Measurements from ENCODE around the gene PPARGC1A.

Gene PPARGC1A

DNA sequence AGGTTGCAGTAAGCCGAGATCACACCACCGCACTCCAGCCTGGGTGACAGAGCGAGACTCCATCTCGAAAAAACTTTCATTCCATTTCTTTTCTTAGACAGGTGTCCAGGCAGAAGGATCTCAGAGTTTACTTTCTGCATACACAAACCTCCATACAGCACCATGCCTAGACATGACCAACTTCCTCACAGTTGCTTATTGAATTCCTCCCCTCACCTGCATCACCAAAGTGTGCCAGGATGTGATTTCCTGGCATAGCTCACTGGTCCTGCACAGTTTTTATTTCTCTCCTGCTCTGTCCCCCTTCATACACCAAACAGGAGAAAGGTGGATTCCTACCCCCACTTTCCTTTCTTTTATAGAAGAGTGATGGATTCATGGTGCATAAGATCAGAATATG, 34.7 kb upstream of the PPARGC1A start:
- no peaks in the 10 kb centered on the region for H3K36me3 ChIP-seq (ENCODE audit: control insufficient read depth, insufficient read depth, low read length)
- no peak overlapping the region for H3K27ac ChIP-seq (ENCODE audit: low read length)
- no CpG with 5 or more reads among the region's 4 CpGs for WGBS (ENCODE audit: insufficient coverage, insufficient read length)
- H3K27me3 ChIP-seq (ENCODE audit: control insufficient read depth, insufficient read depth, low read length): no peaks in the 10 kb centered on the region
- no peak for DNase-seq (ENCODE audit: low read depth, low spot score)
- H3K4me3 ChIP-seq (ENCODE audit: low read length): no peak overlapping the region
- 0 out of 2 replicates have a peak, but pooled peaks cover 1% of the 10 kb centered on the region for H3K4me1 ChIP-seq (ENCODE audit: control insufficient read depth, insufficient read depth, low read length)
- H3K9me3 ChIP-seq (ENCODE audit: control insufficient read depth, insufficient read depth, low read length): no peaks in the 10 kb centered on the region

DNA sequence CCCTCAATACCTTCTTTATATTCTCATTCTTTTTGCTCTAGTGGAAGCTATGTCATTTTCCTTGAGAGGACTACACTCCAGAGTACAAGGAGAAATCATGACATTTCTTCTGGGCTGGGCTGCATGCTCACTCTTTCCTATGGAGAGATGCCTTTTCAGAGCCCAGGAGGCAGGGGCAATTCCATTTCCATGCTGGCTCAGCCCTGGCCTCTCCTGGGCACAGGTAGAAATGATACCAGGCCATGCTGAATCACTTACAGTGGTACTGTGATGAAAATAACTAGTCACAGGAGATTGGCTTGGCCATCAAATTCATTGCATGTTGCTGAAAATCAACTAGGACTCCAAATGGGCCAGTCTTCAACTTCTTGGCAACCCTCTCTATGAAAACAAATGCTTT, 34.0 kb upstream of the PPARGC1A start:
- Histone ChIP-seq H3K9me3 (ENCODE audit: control insufficient read depth, insufficient read depth, low read length) (no peaks in the 10 kb centered on the region), H3K4me1 (ENCODE audit: control insufficient read depth, insufficient read depth, low read length) (no peaks in the 10 kb centered on the region), H3K36me3 (ENCODE audit: control insufficient read depth, insufficient read depth, low read length) (no peaks in the 10 kb centered on the region), H3K27ac (ENCODE audit: low read length) (no peak overlapping the region), H3K27me3 (ENCODE audit: control insufficient read depth, insufficient read depth, low read length) (no peaks in the 10 kb centered on the region), H3K4me3 (ENCODE audit: low read length) (no peak overlapping the region)
- no peak for DNase-seq (ENCODE audit: low read depth, low spot score)

DNA sequence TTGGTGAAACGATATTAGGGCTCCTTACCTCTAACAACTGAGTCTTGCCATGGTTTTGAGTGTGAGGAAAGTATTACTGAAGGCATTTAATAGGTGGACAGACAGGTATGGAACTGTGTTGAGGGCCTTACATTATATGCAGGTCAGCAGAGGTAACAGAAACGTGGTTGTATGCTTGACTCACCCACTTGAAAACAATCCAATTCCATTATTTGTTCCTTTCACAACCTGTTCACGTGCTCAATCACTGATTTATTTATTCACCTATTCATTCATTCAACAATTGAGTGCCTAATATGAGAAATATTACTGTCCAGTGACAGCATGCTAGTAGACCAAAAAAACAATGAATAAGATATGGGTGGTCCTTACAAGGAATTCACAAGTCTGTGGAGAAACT, 33.3 kb upstream of the PPARGC1A start:
- Histone ChIP-seq H3K36me3 (ENCODE audit: control insufficient read depth, insufficient read depth, low read length) (no peaks in the 10 kb centered on the region), H3K4me3 (ENCODE audit: low read length) (no peak overlapping the region), H3K4me1 (ENCODE audit: control insufficient read depth, insufficient read depth, low read length) (no peaks in the 10 kb centered on the region), H3K27me3 (ENCODE audit: control insufficient read depth, insufficient read depth, low read length) (no peaks in the 10 kb centered on the region), H3K27ac (ENCODE audit: low read length) (no peak overlapping the region), H3K9me3 (ENCODE audit: control insufficient read depth, insufficient read depth, low read length) (no peaks in the 10 kb centered on the region)
- WGBS (ENCODE audit: insufficient coverage, insufficient read length): no CpG with 5 or more reads among the region's 3 CpGs
- DNase-seq (ENCODE audit: low read depth, low spot score): no peak

DNA sequence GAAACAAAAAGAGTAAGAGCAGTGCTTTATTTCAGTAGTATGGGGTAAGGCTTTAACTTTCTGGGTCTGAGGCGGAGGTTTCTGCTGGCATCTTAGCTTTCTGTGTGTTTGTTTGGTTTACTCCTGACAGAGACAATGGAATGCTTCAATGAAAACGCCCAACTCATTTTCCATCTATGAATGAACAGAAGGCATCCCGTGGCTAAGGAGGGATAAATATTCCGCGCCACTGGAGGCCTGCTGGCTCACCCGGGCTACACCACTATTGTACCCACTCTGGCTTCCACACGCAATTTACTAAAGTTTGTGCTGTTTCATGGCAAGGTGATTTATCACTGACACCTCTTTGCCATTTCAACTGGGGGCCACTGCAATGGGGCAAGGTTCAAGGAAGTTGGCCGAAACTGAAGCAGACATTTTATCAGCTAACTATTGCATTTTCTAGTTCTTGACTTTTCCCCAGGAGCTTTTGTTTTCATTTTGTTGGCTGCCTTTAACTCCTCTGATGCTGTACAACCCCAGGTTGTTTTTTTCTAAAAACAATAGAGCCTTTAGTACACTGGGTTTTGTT, 32.8 kb upstream of the PPARGC1A start:
- Histone ChIP-seq H3K4me3 (ENCODE audit: low read length) (no peak overlapping the region), H3K36me3 (ENCODE audit: control insufficient read depth, insufficient read depth, low read length) (no peaks in the 10 kb centered on the region), H3K4me1 (ENCODE audit: control insufficient read depth, insufficient read depth, low read length) (no peaks in the 10 kb centered on the region), H3K27me3 (ENCODE audit: control insufficient read depth, insufficient read depth, low read length) (no peaks in the 10 kb centered on the region), H3K9me3 (ENCODE audit: control insufficient read depth, insufficient read depth, low read length) (no peaks in the 10 kb centered on the region), H3K27ac (ENCODE audit: low read length) (no peak overlapping the region)
- WGBS (ENCODE audit: insufficient coverage, insufficient read length): no CpG with 5 or more reads among the region's 8 CpGs
- DNase-seq (ENCODE audit: low read depth, low spot score): no peak

DNA sequence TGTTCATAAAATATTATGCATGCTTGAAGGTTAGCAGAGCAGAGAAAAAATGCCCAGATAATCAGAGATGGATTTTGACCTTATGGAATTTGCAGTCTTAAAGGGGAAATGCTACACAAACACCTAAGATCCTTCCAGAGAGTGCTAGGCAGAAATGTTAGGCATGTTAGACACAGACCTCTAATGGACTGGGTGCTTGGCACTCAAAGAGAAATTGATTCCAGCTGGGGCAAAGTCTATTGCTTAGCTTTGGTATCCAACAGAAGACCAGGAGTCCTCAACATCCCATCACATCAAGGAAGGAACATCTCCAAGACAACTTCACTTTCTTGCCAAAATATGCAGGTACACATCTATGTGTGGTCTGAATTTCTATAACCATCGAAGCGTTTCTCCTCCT, 32.2 kb upstream of the PPARGC1A start:
- Histone ChIP-seq H3K27ac (ENCODE audit: low read length) (no peak overlapping the region), H3K27me3 (ENCODE audit: control insufficient read depth, insufficient read depth, low read length) (no peaks in the 10 kb centered on the region), H3K4me1 (ENCODE audit: control insufficient read depth, insufficient read depth, low read length) (no peaks in the 10 kb centered on the region), H3K36me3 (ENCODE audit: control insufficient read depth, insufficient read depth, low read length) (no peaks in the 10 kb centered on the region), H3K4me3 (ENCODE audit: low read length) (no peak overlapping the region), H3K9me3 (ENCODE audit: control insufficient read depth, insufficient read depth, low read length) (no peaks in the 10 kb centered on the region)
- DNase-seq (ENCODE audit: low read depth, low spot score): no peak
- no CpG with 5 or more reads among the region's 2 CpGs for WGBS (ENCODE audit: insufficient coverage, insufficient read length)

DNA sequence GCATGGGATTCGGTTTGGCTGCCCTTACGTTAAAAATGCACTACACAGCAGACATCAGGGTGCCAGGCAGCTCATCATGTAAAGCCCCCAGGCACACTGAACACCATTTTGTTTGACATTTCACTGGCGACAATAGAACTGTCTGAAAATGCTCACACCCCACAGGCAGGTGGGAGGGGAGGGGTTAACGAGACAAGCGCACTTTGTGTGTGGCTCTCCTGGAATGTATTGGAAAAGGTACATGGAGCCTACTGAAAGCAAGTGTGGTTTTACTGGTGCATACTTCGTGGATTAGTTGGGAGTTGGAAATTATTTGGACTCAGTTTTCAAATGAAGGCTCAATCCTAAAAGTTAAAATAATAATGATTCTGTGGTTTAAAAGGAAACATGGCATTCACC, 31.6 kb upstream of the PPARGC1A start:
- WGBS (ENCODE audit: insufficient coverage, insufficient read length): no CpG with 5 or more reads among the region's 6 CpGs
- no peak overlapping the region for H3K27ac ChIP-seq (ENCODE audit: low read length)

DNA sequence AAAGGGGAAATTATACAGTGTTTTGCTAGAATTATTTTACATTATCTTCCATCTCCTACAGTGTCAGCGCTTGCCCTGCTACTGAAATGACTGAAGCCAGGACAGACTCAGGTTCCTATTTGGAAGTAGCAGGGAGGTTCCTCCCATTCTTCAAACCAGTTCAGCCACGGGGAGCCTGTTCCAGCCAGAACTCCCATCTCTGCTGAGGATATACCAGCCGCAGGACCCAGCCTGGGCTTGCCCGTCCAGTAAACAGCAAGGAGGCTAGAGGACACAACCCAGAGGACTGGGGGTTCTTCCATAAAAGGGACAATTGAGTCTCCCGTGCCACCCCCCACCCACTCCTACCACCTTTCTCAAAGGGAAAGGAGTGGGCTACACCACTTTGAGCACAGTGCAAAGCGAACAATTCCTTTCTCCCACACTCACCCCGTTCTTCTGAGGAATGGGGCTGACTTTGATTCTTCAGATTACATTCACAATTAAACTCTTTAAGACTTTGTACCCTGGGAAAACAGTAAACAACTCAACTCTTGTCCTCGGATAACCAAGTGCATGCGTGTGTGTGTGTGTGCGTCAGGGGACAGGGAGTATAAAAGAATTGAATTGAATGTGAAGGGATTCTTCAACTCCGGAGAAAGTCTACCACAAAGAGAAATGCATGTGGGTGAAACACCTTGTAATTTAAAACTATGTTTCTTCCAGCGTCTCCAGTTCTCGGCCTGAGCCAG, 31.0 kb upstream of the PPARGC1A start:
- WGBS (ENCODE audit: insufficient coverage, insufficient read length): no CpG with 5 or more reads among the region's 13 CpGs
- Histone ChIP-seq H3K36me3 (ENCODE audit: control insufficient read depth, insufficient read depth, low read length) (no peaks in the 10 kb centered on the region), H3K4me3 (ENCODE audit: low read length) (no peak overlapping the region), H3K4me1 (ENCODE audit: control insufficient read depth, insufficient read depth, low read length) (no peaks in the 10 kb centered on the region), H3K27me3 (ENCODE audit: control insufficient read depth, insufficient read depth, low read length) (no peaks in the 10 kb centered on the region), H3K27ac (ENCODE audit: low read length) (no peak overlapping the region), H3K9me3 (ENCODE audit: control insufficient read depth, insufficient read depth, low read length) (no peaks in the 10 kb centered on the region)
- DNase-seq (ENCODE audit: low read depth, low spot score): no peak

More for the DNA sequence above, 31.6 kb upstream of the PPARGC1A start:
- H3K4me3 ChIP-seq (ENCODE audit: low read length): no peak overlapping the region
- no peaks in the 10 kb centered on the region for H3K27me3 ChIP-seq (ENCODE audit: control insufficient read depth, insufficient read depth, low read length)
- DNase-seq (ENCODE audit: low read depth, low spot score): no peak
- no peaks in the 10 kb centered on the region for H3K4me1 ChIP-seq (ENCODE audit: control insufficient read depth, insufficient read depth, low read length)
- no peaks in the 10 kb centered on the region for H3K36me3 ChIP-seq (ENCODE audit: control insufficient read depth, insufficient read depth, low read length)
- no peaks in the 10 kb centered on the region for H3K9me3 ChIP-seq (ENCODE audit: control insufficient read depth, insufficient read depth, low read length)

DNA sequence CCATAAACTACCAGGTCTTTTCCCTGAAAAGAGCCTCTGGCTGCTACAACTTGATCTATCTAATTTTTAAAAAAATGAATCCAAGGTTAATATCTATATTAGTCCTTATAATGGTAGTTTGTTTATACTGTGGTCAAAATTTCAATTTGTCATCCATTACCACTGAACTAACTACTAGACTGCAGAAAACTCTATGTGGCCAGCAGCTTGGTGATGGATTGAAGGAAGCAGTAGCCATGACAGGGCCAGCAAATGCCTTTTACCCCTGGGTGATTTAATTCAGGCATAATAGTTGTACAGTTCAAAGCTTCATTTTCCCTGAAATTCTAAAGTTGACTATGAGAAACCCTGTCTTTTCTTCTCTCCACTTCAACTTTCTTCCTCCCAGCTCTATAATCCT, 30.4 kb upstream of the PPARGC1A start:
- Histone ChIP-seq H3K27me3 (ENCODE audit: control insufficient read depth, insufficient read depth, low read length) (no peaks in the 10 kb centered on the region), H3K36me3 (ENCODE audit: control insufficient read depth, insufficient read depth, low read length) (no peaks in the 10 kb centered on the region), H3K9me3 (ENCODE audit: control insufficient read depth, insufficient read depth, low read length) (no peaks in the 10 kb centered on the region), H3K27ac (ENCODE audit: low read length) (no peak overlapping the region), H3K4me3 (ENCODE audit: low read length) (no peak overlapping the region), H3K4me1 (ENCODE audit: control insufficient read depth, insufficient read depth, low read length) (no peaks in the 10 kb centered on the region)
- DNase-seq (ENCODE audit: low read depth, low spot score): no peak

DNA sequence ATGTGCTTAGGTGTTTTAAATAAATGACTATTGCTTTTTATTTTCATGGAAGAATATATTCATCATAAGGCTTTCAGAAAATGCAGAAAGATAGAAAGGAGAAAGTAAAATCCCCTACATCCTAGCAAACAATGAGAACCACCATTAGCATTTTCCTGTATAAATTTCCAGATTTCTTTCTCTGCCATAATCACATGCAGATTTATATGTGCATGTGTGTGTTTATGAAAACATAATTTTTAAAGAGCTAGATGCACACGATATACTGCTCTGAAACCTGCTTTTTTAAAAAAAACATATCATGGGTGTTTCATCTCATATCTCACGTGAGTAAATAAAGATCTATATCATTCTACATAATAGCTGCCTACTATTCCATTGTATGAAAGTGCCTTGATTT, 26.4 kb upstream of the PPARGC1A start:
- Histone ChIP-seq H3K36me3 (ENCODE audit: control insufficient read depth, insufficient read depth, low read length) (no peaks in the 10 kb centered on the region), H3K4me1 (ENCODE audit: control insufficient read depth, insufficient read depth, low read length) (no peaks in the 10 kb centered on the region), H3K9me3 (ENCODE audit: control insufficient read depth, insufficient read depth, low read length) (no peaks in the 10 kb centered on the region), H3K27me3 (ENCODE audit: control insufficient read depth, insufficient read depth, low read length) (no peaks in the 10 kb centered on the region), H3K4me3 (ENCODE audit: low read length) (no peak overlapping the region), H3K27ac (ENCODE audit: low read length) (no peak overlapping the region)
- no CpG with 5 or more reads among the region's 2 CpGs for WGBS (ENCODE audit: insufficient coverage, insufficient read length)
- DNase-seq (ENCODE audit: low read depth, low spot score): no peak

DNA sequence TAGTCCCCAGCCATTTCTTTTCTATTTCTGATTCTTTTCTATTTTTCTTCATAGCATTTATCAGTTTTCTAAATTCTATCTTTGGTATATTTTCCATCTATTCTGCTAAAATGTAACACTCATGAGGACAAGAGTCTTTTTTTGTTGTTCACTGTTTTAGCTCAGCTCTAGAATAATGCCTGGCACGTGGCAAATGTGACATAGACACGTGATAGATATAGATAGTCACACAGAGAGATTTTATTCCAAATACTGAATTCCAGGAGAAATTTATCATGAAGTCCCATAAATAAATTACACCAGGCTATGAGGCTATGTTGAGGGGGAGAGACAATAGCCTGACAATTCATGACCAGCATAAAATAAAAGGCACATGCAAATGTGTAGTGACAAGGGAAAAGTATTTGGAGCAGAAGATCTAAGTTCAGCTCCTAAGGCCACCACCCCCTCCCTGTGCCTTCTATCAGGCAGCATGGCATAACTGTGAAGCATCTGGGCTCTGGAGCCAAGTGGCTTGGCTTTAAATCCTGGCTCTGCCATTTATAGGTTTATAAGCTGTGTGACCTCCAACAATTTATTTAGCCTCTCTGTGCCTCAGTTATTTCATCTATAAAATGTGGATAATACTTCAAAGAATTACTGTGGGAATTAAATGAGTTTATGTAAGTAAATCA, 25.7 kb upstream of the PPARGC1A start:
- WGBS (ENCODE audit: insufficient coverage, insufficient read length): no CpG with 5 or more reads among the region's 2 CpGs
- Histone ChIP-seq H3K27ac (ENCODE audit: low read length) (no peak overlapping the region), H3K9me3 (ENCODE audit: control insufficient read depth, insufficient read depth, low read length) (no peaks in the 10 kb centered on the region), H3K4me1 (ENCODE audit: control insufficient read depth, insufficient read depth, low read length) (no peaks in the 10 kb centered on the region), H3K4me3 (ENCODE audit: low read length) (no peak overlapping the region), H3K27me3 (ENCODE audit: control insufficient read depth, insufficient read depth, low read length) (no peaks in the 10 kb centered on the region), H3K36me3 (ENCODE audit: control insufficient read depth, insufficient read depth, low read length) (no peaks in the 10 kb centered on the region)
- no peak for DNase-seq (ENCODE audit: low read depth, low spot score)

Measured in iPS DF 6.9 (cell line).